ENCODE results near the gene RARG.

RARG gene

GRCh38 chr12:53185582-53186153 lies 46.3 kb downstream of the RARG start (continued):
- TF ChIP-seq SNAI2 (CRISPR knock-in tag; IDR thresholded peaks at IDR 0.05): no peak
- no peak for TF ChIP-seq CSRNP3 (CRISPR knock-in tag; IDR thresholded peaks at IDR 0.05)
- TF ChIP-seq ZFP30 (CRISPR knock-in tag; IDR thresholded peaks at IDR 0.05): no peak

DNA sequence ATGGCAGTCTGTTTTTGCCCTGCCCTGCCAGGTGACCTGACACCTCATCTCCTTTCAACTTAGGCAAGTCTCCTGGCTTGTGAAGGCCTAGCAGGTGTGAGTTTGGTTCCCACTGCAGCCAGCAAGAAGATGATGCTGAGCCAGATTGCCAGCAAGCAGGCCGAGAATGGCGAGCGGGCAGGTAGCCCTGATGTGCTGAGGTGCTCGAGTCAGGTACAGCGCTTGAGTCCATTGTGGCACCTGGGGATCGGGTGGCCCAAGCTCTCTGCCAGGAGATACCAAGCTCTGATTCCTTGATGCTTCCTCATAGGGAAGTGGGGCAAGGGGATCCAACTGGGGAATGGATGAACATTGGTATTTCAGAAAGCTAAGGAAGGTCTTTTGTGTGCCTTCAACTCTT lies 47.2 kb downstream of the RARG start:
- TF ChIP-seq CREB5 (CRISPR knock-in tag; IDR thresholded peaks at IDR 0.05; ENCODE audit: low read depth) (no peak), ARNTL (CRISPR knock-in tag; IDR thresholded peaks at IDR 0.05; ENCODE audit: borderline replicate concordance, low read depth) (no peak), ZNF70 (CRISPR knock-in tag; IDR thresholded peaks at IDR 0.05) (no peak), BACH2 (CRISPR knock-in tag; IDR thresholded peaks at IDR 0.05; ENCODE audit: borderline replicate concordance) (no peak), ZNF8 (CRISPR knock-in tag; IDR thresholded peaks at IDR 0.05) (no peak), ZFP3 (CRISPR knock-in tag; IDR thresholded peaks at IDR 0.05) (no peak), CSDC2 (CRISPR knock-in tag; IDR thresholded peaks at IDR 0.05) (no peak), CSRNP3 (CRISPR knock-in tag; IDR thresholded peaks at IDR 0.05) (no peak), OSR1 (CRISPR knock-in tag; IDR thresholded peaks at IDR 0.05) (no peak), PPARA (CRISPR knock-in tag; IDR thresholded peaks at IDR 0.05; ENCODE audit: borderline replicate concordance) (no peak)
- TF ChIP-seq, protein P1, sequence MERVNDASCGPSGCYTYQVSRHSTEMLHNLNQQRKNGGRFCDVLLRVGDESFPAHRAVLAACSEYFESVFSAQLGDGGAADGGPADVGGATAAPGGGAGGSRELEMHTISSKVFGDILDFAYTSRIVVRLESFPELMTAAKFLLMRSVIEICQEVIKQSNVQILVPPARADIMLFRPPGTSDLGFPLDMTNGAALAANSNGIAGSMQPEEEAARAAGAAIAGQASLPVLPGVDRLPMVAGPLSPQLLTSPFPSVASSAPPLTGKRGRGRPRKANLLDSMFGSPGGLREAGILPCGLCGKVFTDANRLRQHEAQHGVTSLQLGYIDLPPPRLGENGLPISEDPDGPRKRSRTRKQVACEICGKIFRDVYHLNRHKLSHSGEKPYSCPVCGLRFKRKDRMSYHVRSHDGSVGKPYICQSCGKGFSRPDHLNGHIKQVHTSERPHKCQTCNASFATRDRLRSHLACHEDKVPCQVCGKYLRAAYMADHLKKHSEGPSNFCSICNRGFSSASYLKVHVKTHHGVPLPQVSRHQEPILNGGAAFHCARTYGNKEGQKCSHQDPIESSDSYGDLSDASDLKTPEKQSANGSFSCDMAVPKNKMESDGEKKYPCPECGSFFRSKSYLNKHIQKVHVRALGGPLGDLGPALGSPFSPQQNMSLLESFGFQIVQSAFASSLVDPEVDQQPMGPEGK (CRISPR knock-in tag; IDR thresholded peaks at IDR 0.05; ENCODE audit: borderline replicate concordance): no peak
- TF ChIP-seq, protein P2, sequence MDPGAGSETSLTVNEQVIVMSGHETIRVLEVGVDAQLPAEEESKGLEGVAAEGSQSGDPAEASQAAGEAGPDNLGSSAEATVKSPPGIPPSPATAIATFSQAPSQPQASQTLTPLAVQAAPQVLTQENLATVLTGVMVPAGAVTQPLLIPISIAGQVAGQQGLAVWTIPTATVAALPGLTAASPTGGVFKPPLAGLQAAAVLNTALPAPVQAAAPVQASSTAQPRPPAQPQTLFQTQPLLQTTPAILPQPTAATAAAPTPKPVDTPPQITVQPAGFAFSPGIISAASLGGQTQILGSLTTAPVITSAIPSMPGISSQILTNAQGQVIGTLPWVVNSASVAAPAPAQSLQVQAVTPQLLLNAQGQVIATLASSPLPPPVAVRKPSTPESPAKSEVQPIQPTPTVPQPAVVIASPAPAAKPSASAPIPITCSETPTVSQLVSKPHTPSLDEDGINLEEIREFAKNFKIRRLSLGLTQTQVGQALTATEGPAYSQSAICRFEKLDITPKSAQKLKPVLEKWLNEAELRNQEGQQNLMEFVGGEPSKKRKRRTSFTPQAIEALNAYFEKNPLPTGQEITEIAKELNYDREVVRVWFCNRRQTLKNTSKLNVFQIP (CRISPR knock-in tag; IDR thresholded peaks at IDR 0.05; ENCODE audit: borderline replicate concordance, low read depth): no peak
- TF ChIP-seq, protein P3, sequence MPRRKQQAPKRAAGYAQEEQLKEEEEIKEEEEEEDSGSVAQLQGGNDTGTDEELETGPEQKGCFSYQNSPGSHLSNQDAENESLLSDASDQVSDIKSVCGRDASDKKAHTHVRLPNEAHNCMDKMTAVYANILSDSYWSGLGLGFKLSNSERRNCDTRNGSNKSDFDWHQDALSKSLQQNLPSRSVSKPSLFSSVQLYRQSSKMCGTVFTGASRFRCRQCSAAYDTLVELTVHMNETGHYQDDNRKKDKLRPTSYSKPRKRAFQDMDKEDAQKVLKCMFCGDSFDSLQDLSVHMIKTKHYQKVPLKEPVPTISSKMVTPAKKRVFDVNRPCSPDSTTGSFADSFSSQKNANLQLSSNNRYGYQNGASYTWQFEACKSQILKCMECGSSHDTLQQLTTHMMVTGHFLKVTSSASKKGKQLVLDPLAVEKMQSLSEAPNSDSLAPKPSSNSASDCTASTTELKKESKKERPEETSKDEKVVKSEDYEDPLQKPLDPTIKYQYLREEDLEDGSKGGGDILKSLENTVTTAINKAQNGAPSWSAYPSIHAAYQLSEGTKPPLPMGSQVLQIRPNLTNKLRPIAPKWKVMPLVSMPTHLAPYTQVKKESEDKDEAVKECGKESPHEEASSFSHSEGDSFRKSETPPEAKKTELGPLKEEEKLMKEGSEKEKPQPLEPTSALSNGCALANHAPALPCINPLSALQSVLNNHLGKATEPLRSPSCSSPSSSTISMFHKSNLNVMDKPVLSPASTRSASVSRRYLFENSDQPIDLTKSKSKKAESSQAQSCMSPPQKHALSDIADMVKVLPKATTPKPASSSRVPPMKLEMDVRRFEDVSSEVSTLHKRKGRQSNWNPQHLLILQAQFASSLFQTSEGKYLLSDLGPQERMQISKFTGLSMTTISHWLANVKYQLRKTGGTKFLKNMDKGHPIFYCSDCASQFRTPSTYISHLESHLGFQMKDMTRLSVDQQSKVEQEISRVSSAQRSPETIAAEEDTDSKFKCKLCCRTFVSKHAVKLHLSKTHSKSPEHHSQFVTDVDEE (CRISPR knock-in tag; IDR thresholded peaks at IDR 0.05): no peak

GRCh38 chr12:53182903-53183302 lies 49.1 kb downstream of the RARG start:
- no peak for ATAC-seq
- TF ChIP-seq, protein P1 (CRISPR knock-in tag; IDR thresholded peaks at IDR 0.05; ENCODE audit: borderline replicate concordance): no peak
- TF ChIP-seq BACH2 (CRISPR knock-in tag; IDR thresholded peaks at IDR 0.05; ENCODE audit: borderline replicate concordance): no peak
- no peak for TF ChIP-seq SNAI2 (CRISPR knock-in tag; IDR thresholded peaks at IDR 0.05)
- TF ChIP-seq ZNF70 (CRISPR knock-in tag; IDR thresholded peaks at IDR 0.05): no peak
- TF ChIP-seq ZNF565 (CRISPR knock-in tag; conservative IDR thresholded peaks at IDR 0.05; ENCODE audit: low read depth): no peak
- TF ChIP-seq TOX (CRISPR knock-in tag; IDR thresholded peaks at IDR 0.05; ENCODE audit: borderline replicate concordance): no peak
- TF ChIP-seq ARNTL (CRISPR knock-in tag; IDR thresholded peaks at IDR 0.05; ENCODE audit: borderline replicate concordance, low read depth): no peak
- TF ChIP-seq PPARA (CRISPR knock-in tag; IDR thresholded peaks at IDR 0.05; ENCODE audit: borderline replicate concordance): no peak
- TF ChIP-seq ZFP30 (CRISPR knock-in tag; IDR thresholded peaks at IDR 0.05): no peak
- TF ChIP-seq ZC3H10 (CRISPR knock-in tag; IDR thresholded peaks at IDR 0.05): no peak
- TF ChIP-seq CSRNP3 (CRISPR knock-in tag; IDR thresholded peaks at IDR 0.05): no peak
- TF ChIP-seq, protein P3 (CRISPR knock-in tag; IDR thresholded peaks at IDR 0.05): no peak

More for the DNA sequence above, 47.2 kb downstream of the RARG start:
- no peak for ATAC-seq

Data from SK-N-SH treated with all-trans-retinoic acid at 6 μM for 48 hours (cell line).